Calu3 (cell line): ENCODE measurements around the gene ST8SIA5. TPM values are rescaled to one million over a fixed set of nuclear protein-coding genes. Genes with fewer than 3 reads are reported as not detected.

Source experiments
- BruUV-seq: library from RNA; stranded (reverse); fragments of 400-500 nt; replicated peaks from 2 replicates; lab custom pipeline; 2021; lab: Mats Ljungman, UMichigan
- CTCF ChIA-PET: fragments of 300-600 bp; sonication (Branson Sonifier 250); formaldehyde crosslinking; loops from one replicate; lab custom pipeline; 2022; ENCODE audit warnings: antibody characterized with exemption; lab: Charles Lee
- DNase-seq: peaks from one replicate; pipeline ENCODE4 v3.0.0; 2022
- H3K27ac Mint-ChIP-seq: one replicate; pipeline ENCODE4 v1.8.0; 2022; ENCODE audit warnings: mixed read lengths; ENCODE audit not compliant: unreplicated experiment
- H3K27me3 Mint-ChIP-seq: one replicate; pipeline ENCODE4 v1.8.0; 2022; ENCODE audit warnings: mixed read lengths; ENCODE audit not compliant: unreplicated experiment
- H3K36me3 Mint-ChIP-seq: one replicate; pipeline ENCODE4 v1.8.0; 2022; ENCODE audit warnings: mild to moderate bottlenecking, moderate library complexity, mixed read lengths; ENCODE audit not compliant: insufficient read depth, unreplicated experiment
- H3K4me1 Mint-ChIP-seq: one replicate; pipeline ENCODE4 v1.8.0; 2022; ENCODE audit warnings: mild to moderate bottlenecking, low read depth, mixed read lengths; ENCODE audit not compliant: unreplicated experiment
- H3K4me3 Mint-ChIP-seq: one replicate; pipeline ENCODE4 v1.8.0; 2022; ENCODE audit warnings: mild to moderate bottlenecking, low read depth, moderate library complexity, mixed read lengths; ENCODE audit not compliant: unreplicated experiment
- H3K9me3 Mint-ChIP-seq: one replicate; pipeline ENCODE4 v1.8.0; 2022; ENCODE audit warnings: low read depth, mixed read lengths; ENCODE audit not compliant: unreplicated experiment
- CTCF ChIP-seq: fragments of 200-600 bp; IDR thresholded peaks from one replicate; pipeline ENCODE4 v1.8.0; 2022; ENCODE audit warnings: antibody characterized with exemption; ENCODE audit not compliant: unreplicated experiment
- intact Hi-C: fragments of 100-400 bp; cut with micrococcal nuclease; formaldehyde crosslinking; loops from one replicate; pipeline ENCODE4 v1.10.0; 2022; ENCODE audit not compliant: unreplicated experiment
- total RNA-seq: library from RNA; stranded (reverse); gene quantifications from 2 replicates; pipeline ENCODE4 v1.2.3, GENCODE V29; 2022

Gene ST8SIA5
- total RNA-seq, 1 experiment from 2014 or later, result not detected

- H3K9me3 Mint-ChIP-seq, result no peaks in the 10 kb centered on the region
- no peak overlapping the region for H3K27ac Mint-ChIP-seq
- no peaks in the 10 kb centered on the region for H3K4me1 Mint-ChIP-seq
- no peaks in the 10 kb centered on the region for H3K36me3 Mint-ChIP-seq
- no peak for TF ChIP-seq CTCF
- intact Hi-C loops, result no loop called here
- DNase-seq, result no peak
- H3K4me3 Mint-ChIP-seq, result no peak overlapping the region
- no TSS peak for BruUV-seq
- CTCF ChIA-PET, result no interaction called here
- H3K27me3 Mint-ChIP-seq, result peaks cover 90% of the 10 kb centered on the region
Measured at GRCh38 chr18:46639386-46639785, 117.5 kb downstream of the ST8SIA5 start.

- Mint-ChIP-seq H3K27ac (no peak overlapping the region), H3K27me3 (peaks cover 87% of the 10 kb centered on the region), H3K4me3 (no peak overlapping the region), H3K4me1 (no peaks in the 10 kb centered on the region), H3K36me3 (no peaks in the 10 kb centered on the region), H3K9me3 (no peaks in the 10 kb centered on the region)
- intact Hi-C loops, result no loop called here
- TF ChIP-seq CTCF, result no peak
- CTCF ChIA-PET, result no interaction called here
- no peak for DNase-seq
- no TSS peak for BruUV-seq
Measured at GRCh38 chr18:46636040-46636630, 120.7 kb downstream of the ST8SIA5 start.

- Mint-ChIP-seq H3K4me1 (no peaks in the 10 kb centered on the region), H3K36me3 (no peaks in the 10 kb centered on the region), H3K27ac (no peak overlapping the region), H3K4me3 (no peak overlapping the region), H3K9me3 (no peaks in the 10 kb centered on the region), H3K27me3 (peaks cover 87% of the 10 kb centered on the region)
- no TSS peak for BruUV-seq
- no peak for TF ChIP-seq CTCF
- DNase-seq, result no peak
- intact Hi-C loops, result no loop called here
- CTCF ChIA-PET, result no interaction called here
Measured at GRCh38 chr18:46632401-46633071, 124.3 kb downstream of the ST8SIA5 start.

- DNase-seq, result no peak
- no TSS peak for BruUV-seq
- no peak for TF ChIP-seq CTCF
- CTCF ChIA-PET, result no interaction called here
- intact Hi-C loops, result no loop called here
- Mint-ChIP-seq H3K27me3 (peaks cover 89% of the 10 kb centered on the region), H3K36me3 (no peaks in the 10 kb centered on the region), H3K9me3 (no peaks in the 10 kb centered on the region), H3K4me1 (no peaks in the 10 kb centered on the region), H3K4me3 (no peak overlapping the region), H3K27ac (no peak overlapping the region)
Measured at GRCh38 chr18:46630991-46631390, 125.9 kb downstream of the ST8SIA5 start.
